Muscle layer of duodenum (tissue), 2 donors: ENCODE measurements around the gene ERP27.

Experiments
- H3K27ac ChIP-seq: one replicate; pipeline ENCODE4 v1.7.0; 2013; ENCODE audit warnings: mild to moderate bottlenecking, low read length
- H3K27me3 ChIP-seq: one replicate; pipeline ENCODE4 v1.7.0; 2013; ENCODE audit warnings: low read depth, mild to moderate bottlenecking, control low read depth, low read length
- H3K36me3 ChIP-seq, 2 donors: one replicate each; pipeline ENCODE4 v1.7.0; 2013; ENCODE audit warnings: low read length in 2 of 2, control low read depth in 1 of 2, mild to moderate bottlenecking in 1 of 2; ENCODE audit not compliant: insufficient read depth in 2 of 2, control insufficient read depth in 1 of 2
- H3K4me1 ChIP-seq, 2 donors: one replicate each; pipeline ENCODE4 v1.7.0; 2013; ENCODE audit warnings: low read length in 2 of 2, mild to moderate bottlenecking in 2 of 2, control low read depth in 1 of 2, moderate library complexity in 1 of 2; ENCODE audit not compliant: insufficient read depth in 2 of 2, control insufficient read depth in 1 of 2
- H3K4me3 ChIP-seq, 2 donors: one replicate each; pipeline ENCODE4 v1.7.0; 2013; ENCODE audit warnings: low read length in 2 of 2, low read depth in 1 of 2, mild to moderate bottlenecking in 1 of 2
- H3K9me3 ChIP-seq, 2 donors: one replicate each; pipeline ENCODE4 v1.7.0; 2013; ENCODE audit warnings: low read length in 2 of 2, control low read depth in 1 of 2, mild to moderate bottlenecking in 1 of 2; ENCODE audit not compliant: control insufficient read depth in 1 of 2
- donor health status: healthy.

The ERP27 gene

GRCh38 chr12:14880890-14881453 is 57.4 kb downstream of the ERP27 start:
- Histone ChIP-seq H3K4me3 (no peak overlapping the region), H3K36me3 (peaks cover 0 to 8% of the 10 kb centered on the region in 2 donors), H3K9me3 (no peaks in the 10 kb centered on the region), H3K27ac (no peak overlapping the region), H3K4me1 (peaks cover 0 to 6% of the 10 kb centered on the region in 2 donors), H3K27me3 (no peaks in the 10 kb centered on the region)

GRCh38 chr12:14879222-14879933 is 59.0 kb downstream of the ERP27 start:
- Histone ChIP-seq H3K4me1 (peaks cover 0 to 4% of the 10 kb centered on the region in 2 donors), H3K27me3 (no peaks in the 10 kb centered on the region), H3K27ac (no peak overlapping the region)

GRCh38 chr12:14878488-14878887 is 59.8 kb downstream of the ERP27 start:
- H3K4me3 ChIP-seq, result no peak overlapping the region
- H3K27me3 ChIP-seq, result no peaks in the 10 kb centered on the region
- no peak overlapping the region for H3K27ac ChIP-seq
- H3K4me1 ChIP-seq, result peaks cover 0 to 3% of the 10 kb centered on the region in 2 donors
- H3K36me3 ChIP-seq, result peaks cover 0 to 8% of the 10 kb centered on the region in 2 donors
- no peaks in the 10 kb centered on the region for H3K9me3 ChIP-seq

More at GRCh38 chr12:14879222-14879933, 59.0 kb downstream of the ERP27 start:
- no peaks in the 10 kb centered on the region for H3K9me3 ChIP-seq
- peaks cover 0 to 8% of the 10 kb centered on the region in 2 donors for H3K36me3 ChIP-seq
- H3K4me3 ChIP-seq, result no peak overlapping the region

GRCh38 chr12:14876833-14877232 is 61.5 kb downstream of the ERP27 start:
- no peak overlapping the region for H3K4me3 ChIP-seq
- peaks cover 0 to 10% of the 10 kb centered on the region in 2 donors for H3K4me1 ChIP-seq

GRCh38 chr12:14874882-14875281 is 63.5 kb downstream of the ERP27 start:
- H3K27ac ChIP-seq, result no peak overlapping the region
- no peaks in the 10 kb centered on the region for H3K9me3 ChIP-seq
- H3K36me3 ChIP-seq, result no peaks in the 10 kb centered on the region
- H3K4me1 ChIP-seq, result peaks cover 0 to 13% of the 10 kb centered on the region in 2 donors
- H3K27me3 ChIP-seq, result no peaks in the 10 kb centered on the region
- no peak overlapping the region for H3K4me3 ChIP-seq

More at GRCh38 chr12:14876833-14877232, 61.5 kb downstream of the ERP27 start:
- Histone ChIP-seq H3K9me3 (no peaks in the 10 kb centered on the region), H3K27me3 (no peaks in the 10 kb centered on the region), H3K27ac (no peak overlapping the region), H3K36me3 (peaks cover 0 to 3% of the 10 kb centered on the region in 2 donors)

- Histone ChIP-seq H3K27ac (no peak overlapping the region), H3K4me1 (peaks cover 0 to 13% of the 10 kb centered on the region in 2 donors), H3K27me3 (no peaks in the 10 kb centered on the region), H3K36me3 (no peaks in the 10 kb centered on the region), H3K9me3 (no peaks in the 10 kb centered on the region), H3K4me3 (no peak overlapping the region)
These were observed 64.7 kb downstream of the ERP27 start for GRCh38 chr12:14873440-14874185.

- Histone ChIP-seq H3K27me3 (no peaks in the 10 kb centered on the region), H3K4me1 (peaks cover 0 to 13% of the 10 kb centered on the region in 2 donors), H3K36me3 (no peaks in the 10 kb centered on the region), H3K9me3 (no peaks in the 10 kb centered on the region), H3K27ac (no peak overlapping the region), H3K4me3 (no peak overlapping the region)
These were observed 66.5 kb downstream of the ERP27 start for GRCh38 chr12:14871886-14872285.

GRCh38 chr12:14871247-14871646 is 67.1 kb downstream of the ERP27 start:
- Histone ChIP-seq H3K4me1 (peaks cover 0 to 13% of the 10 kb centered on the region in 2 donors), H3K4me3 (no peak overlapping the region), H3K9me3 (no peaks in the 10 kb centered on the region), H3K27ac (no peak overlapping the region), H3K36me3 (no peaks in the 10 kb centered on the region), H3K27me3 (no peaks in the 10 kb centered on the region)

GRCh38 chr12:14868916-14869506 is 69.3 kb downstream of the ERP27 start:
- no peak overlapping the region for H3K4me3 ChIP-seq
- H3K27me3 ChIP-seq, result no peaks in the 10 kb centered on the region
- H3K9me3 ChIP-seq, result no peaks in the 10 kb centered on the region
- peaks cover 0 to 12% of the 10 kb centered on the region in 2 donors for H3K4me1 ChIP-seq
- H3K27ac ChIP-seq, result no peak overlapping the region
- no peaks in the 10 kb centered on the region for H3K36me3 ChIP-seq
